MV-4-11 (cell line): ENCODE results near the gene DOK7.

Experiments used
- DNase-seq: peaks from one replicate; lab custom pipeline; 2025; lab: John Stamatoyannopoulos, UW

Gene DOK7

DNA sequence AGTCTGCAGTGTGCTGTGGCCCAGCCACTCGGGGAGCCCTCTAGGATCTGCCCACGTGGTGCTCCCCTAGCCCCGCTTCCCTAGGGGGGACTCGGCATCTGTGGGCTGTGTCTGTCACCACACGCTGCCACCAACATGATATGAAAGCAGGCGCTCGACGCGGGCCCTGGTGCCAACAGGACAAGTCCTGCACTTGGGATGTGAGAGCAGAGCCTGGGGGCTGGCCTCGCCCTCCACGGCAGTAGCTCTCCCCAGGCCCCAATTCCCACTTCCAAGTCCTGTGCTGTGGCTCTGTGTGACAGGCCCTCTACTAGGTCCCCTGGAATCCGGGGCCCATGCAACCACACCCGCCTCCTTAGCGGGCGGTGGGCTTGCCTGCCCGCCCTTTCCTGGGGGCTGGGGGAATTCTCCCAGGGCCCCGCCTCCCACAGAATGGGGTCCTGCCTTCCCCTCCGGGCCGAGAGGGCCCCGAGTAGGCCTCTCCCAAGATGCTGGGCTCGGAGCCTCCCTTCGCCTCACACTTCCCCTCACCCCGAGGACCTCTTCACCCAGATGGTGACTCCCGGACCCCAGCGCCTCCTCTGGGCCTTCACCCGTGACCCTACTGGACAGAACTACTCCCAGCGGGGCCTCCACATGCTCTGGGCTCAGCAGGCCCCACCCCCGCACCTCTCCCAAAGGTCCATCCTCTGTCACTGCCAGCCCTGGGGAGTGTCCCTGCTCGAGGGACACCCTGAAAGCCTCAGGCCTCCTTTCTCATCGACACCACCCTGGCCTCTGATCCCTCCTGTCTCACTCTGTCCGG lies 57.9 kb downstream of the DOK7 start:
- no peak for DNase-seq

DNA sequence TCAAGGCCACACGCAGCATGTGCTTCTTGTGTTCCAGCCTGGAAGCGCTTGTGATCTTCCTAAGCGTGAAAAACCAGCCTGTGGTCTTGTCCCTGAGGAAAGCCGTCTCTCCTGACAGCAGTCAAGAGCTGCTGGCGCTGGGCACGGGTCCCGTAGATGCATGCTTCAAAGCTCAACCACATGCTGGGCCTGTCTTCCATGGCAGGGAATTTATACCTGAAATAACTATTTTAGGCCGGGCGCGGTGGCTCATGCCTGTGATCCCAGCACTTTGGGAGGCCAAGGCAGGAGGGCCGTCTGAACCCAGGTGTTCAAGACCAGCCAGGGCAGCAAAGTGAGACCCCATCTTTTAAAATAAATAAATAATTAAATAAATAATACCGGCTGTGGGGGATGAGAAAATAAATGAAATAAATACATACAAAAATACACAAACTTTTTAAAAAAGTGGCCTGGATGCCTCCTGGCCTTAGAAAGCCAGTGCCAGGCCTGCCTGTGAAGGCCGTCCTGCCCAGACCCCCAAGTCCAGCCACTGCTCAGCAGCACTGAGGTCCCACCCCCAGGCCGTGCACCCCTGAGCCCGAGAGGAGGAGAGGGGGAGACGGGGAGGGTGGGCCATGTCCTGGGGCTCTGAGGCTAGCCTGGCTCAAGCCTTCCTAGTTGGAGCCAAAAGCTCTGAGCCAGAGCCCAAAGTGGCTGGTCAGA lies 58.7 kb downstream of the DOK7 start:
- no peak for DNase-seq

DNA sequence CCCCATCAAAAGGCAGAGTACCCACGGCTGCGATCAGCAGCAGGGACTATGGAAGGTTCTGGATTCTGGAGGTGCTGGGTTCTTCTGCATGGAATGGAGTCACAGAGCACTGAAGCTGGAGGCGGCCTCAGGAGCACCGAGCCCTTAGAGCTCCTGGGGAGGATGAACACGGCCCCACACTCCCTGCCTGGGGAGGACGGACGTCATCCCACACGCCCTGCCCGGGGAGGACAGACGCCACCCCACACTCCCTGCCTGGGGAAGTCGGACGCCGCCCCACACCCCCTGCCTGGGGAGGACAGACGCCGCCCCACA lies 59.2 kb downstream of the DOK7 start:
- DNase-seq, result no peak

DNA sequence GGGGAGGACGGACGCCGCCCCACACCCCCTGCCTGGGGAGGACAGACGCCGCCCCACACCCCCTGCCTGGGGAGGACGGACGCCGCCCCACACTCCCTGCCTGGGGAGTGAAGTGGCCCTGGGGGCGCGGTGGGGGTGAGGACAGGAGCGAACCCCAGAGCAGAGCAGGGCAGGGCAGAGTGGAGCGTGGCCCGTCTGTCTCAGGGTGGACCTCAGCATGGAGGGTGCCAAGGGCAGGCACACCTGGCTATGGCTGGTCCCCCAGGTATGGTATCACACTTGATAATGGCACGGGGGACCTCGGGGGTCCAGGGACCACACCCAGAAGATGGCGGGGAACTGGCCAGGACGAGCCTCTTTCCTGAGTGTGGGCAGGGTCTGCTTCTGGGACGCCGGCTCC lies 59.5 kb downstream of the DOK7 start:
- no peak for DNase-seq

DNA sequence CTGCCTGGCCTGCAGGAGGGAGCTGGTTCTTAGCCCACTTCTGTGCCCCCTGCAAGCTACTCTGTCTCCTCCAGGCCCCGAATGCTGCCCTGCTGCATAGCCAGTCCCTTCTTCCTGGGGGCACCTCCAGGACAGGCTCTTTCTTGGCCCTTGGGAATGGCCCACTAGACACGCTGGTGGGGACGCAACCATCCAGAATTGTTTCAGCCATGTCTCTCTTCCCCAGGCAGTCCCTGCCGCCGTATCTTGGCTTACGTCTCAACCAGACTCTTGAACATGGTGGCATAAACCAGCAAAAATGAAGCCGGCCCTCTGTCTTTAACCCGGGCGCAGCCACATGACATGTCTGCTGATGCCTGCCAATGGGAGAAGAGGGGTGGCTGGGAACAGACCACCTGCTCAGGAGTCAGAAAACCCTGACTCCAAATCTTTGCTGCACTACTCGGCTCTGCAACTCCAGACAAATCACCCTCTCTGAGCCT lies 60.1 kb downstream of the DOK7 start:
- no peak for DNase-seq

DNA sequence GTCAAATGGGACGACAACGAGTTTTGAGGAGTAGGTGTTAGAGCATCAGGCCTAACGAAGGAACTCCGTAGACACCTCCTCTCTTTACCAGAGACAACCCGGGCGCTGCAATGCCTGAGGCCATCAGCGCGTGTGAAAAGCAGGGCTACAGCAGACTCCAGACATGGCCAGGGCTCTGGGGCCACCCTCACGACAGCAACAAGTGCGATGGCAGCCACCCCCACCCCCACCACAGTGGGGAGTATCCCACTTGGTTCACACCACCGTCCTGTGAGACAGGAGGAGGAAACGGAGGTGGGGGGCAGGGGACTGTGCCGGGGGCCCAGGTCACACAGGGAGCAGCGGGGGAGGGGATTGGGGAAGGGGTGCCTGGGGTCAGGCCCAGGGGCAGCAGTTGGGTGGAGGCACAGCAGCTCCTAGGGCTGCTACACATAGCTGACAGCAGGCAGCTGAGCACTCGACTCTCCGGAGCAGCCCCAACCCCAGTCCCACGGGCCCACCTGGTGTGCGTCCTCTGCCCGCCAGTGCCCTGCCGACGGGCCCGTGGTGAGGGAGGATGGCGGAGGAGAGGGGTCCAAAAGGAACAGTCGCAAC lies 60.6 kb downstream of the DOK7 start:
- no peak for DNase-seq

DNA sequence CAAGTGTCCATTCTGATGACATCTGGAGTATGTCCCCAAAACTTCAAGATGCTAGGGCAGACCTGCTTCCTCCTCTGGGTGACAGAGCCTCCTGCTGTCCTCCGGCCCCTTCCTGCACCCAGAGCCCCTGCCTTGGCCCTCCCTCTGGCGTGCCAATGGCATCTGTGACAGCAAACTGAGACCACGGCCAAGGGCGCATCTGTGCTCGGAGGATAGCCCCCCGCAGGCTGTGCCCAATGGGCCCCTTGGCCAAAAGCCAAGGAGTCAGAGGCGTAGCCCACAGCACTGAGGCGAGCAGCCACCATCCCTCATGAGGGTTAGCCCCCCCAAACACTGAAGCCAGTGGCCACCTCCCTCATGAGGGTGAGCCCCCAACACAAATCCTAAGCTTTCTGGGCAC lies 61.2 kb downstream of the DOK7 start:
- DNase-seq, result no peak

DNA sequence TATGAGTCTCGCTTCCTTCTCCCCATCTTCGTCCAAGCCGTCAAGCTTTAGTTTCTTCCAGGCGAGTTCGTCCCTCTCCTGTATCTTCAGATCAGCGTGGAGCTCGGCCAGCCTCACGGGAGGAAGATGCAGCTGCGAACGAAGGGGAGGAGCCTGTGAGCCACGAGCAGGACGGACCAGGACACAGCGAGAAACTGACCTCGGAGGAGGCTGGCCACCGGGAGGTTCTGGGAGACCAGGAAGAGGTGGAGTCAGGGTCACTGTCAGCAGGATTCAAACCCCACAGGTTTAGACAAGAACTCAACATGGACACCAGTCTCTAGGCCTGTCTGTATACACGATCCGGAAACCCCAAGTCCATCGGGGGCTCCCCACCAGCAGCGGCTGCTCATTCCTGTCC lies 61.8 kb downstream of the DOK7 start:
- DNase-seq, result no peak

DNA sequence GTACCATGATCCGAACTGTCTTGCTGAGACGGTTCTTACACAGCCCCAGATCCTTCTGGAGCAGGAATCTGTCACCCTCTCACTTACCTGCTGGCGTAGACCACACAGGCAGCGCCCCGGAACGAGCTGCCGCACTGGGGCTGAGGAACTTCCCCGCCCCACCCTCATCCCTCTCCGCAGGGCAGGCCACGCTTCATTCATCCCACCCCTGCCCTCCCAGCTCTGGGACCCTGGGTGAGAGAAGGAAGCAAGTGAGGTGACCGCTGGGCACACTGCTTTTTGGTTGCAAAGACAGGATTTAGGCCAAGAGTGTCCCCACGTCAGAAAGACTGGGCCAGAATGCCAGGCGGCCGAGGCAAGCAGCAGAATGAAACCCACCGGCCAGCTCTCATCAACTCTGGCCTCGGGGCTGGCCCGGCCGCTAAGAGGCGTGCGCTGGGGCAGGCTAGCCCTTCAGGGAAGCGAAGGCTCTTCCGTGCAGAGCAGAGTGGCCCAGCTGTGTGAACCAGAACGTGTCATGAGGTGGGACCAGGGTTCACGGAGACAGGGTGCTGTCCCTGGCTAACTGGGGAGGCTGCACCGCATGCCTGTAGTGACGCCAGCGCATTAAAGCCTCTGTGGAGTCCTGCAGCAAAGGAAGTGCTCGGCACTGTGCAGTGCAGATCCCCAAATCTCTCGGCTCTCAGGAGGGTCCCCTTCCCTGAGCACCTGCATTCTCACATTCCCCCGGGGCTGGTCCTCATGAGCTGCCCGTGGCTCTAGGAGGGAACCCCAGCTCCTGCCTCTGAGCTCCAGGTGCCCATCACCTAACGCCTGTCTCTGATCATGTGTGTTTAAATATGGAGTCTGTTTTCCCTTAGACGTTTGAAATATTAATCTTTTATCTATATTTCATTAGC lies 62.7 kb downstream of the DOK7 start:
- no peak for DNase-seq

DNA sequence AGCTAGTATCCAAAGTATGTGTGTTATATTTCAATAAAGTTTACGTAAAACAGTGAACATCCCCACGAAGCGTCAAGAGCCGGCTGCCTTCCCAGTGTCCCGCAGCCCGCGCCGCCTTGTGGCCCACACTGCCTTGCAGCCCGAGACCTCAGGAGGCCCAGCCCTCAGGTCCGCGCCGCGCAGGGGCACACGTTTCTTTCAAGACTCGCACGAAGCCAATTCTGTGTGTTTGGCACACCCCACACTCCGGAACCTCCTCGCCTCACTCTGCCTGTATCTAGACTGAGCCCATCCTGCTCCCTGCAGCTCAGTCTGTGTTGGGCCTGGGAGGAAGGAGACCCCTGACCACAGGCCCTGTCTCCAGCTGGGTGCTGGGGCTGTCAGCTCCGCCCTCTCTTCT lies 63.4 kb downstream of the DOK7 start:
- DNase-seq, result no peak

DNA sequence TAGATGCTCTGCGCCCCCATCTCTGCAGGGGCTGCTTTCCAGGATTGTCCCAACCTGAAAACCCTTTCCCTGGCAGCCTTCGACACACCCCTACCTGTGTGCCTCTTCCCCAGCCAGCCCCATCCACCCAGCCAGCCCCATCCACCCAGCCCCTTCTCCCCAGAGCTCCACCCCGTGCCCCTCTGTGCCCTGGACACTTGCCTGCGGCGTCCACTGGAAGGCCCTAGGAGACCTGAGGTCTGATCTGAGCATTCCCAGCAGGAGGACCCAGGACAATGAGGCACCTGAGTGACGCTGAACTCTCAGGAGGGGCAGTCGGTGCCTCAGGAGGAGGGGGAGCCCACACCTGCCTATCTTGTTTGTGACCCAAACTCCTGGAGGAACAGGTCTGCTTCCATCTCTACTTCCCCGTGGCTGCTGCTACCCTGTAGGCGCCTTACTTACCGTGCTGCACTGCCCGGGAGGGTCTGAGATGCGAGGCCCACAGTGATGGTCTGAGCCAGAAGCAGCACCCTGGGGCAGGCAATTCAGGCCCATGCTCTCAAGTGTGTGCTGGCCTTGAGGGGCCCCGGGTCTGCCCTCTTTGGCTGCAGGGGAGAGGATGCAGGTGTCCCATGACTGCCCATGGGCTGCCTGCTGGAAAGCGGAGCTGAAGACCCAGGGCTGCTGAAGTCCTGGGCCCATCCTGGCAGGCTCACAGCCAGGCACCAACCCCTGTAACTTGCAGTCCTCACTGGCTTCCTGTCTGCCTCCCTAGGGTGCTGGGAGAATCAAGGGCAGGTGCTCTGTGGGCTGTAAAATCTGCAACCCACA lies 64.2 kb downstream of the DOK7 start:
- DNase-seq, result no peak

DNA sequence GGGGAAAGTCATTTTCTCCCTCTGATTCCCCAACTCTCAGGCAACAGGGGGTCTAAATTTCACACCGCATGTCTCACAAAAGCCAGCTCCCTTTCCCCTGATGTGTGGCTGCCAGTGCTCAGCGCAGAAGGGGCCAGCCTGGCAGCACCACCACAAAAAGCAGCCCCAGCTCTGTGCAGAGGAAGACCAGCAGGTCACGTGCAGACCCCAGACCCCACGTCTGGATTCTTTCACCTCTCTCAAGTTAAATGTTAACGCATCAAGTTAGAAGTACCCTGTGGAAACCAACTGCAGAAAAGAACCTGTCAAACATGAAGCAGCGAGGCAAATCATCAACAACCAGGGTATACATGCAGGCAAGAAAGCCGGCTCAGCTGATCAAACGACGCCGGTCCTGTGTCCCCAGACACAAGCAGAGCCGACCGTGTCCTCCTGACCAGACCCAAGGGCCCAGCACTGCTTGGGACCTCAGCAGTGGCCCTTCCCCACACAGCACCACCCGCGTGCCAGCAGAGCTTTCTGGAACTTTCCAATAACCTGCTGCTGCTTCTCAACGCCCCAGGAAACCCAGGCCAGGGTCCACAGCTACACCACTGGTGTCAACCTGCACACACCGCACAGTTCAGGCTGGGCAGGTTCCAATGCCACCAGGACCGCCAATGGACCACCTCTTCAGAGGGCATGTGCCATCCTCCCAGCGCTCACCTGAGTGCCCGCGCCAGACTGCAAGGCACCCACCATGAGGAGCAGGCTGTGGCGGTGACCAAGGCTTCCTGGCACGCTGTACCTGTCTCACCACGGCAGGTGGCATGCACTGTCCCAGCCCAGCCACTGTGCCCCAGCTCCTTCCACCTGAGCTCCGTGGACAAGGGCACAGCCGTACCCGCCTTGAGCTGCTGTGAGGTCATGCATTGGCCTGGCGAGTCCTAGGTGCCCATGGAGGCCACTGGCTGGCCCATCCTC lies 65.1 kb downstream of the DOK7 start:
- DNase-seq, result no peak

DNA sequence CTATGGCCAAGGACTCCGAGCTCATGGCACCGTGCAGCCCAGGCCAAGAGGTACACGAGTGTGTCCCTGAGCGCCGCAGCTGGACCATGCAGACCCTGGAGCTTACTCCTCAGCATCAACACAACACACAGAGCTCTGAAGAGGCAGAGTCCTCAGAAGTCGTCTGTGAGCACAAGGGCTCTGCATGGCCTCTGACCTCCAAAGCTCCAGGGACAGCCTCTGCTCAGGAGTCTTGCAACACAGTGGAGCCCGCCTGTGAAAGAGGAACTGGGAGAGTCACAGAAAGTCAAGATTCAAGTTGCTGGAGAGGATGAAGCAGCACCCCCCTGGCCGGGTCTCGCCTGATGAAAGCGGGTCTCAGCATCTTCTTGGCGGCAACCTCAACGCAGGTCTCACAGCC lies 66.3 kb downstream of the DOK7 start:
- DNase-seq, result peak; percentile 95

DNA sequence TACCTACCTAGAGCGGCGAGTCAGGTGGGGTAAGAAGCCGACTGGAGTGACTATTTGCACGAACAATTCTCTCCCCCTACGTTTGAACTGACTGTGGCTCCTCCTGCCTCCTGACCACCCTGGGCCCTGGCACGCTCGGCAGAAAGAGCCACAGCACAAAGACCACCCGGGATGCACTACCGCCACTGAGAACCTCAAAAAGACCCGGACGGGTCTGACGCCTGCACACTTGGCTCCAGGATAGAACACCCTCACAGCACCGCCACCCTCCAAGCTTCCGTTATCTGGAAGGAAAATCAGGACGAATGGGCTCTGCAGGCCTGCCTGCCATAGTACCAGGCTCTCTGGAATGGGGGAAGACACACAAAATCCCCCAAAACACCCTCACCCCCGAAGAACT lies 66.9 kb downstream of the DOK7 start:
- DNase-seq, result no peak

DNA sequence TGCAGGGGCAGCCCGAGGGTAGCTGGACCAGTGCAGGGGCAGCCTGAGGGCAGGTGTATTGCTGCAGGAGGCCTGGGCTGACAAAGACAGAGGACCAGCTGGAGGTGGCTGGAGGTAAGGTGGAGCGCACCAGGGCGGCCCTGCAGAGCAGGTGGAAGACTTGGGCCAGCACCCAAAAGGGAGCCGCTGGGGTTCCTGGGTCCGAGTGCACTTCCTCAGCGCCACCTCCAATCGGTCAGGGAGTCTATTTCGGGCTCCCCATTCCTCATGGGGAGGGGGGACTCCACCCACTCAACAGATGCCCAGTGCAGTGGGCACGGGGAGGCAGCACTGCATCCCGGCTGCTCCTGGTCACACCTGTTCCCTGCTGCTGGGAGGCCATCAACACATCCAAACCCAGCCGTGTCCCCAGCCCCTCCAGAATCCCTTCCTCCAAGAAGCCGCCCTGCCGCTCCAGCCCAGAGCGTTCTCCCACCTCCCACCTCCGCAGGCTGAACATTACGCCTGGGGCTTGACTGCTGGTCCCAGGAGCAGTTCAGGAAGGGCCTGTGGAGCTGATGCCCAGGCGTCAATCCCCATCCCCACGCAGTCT lies 67.7 kb downstream of the DOK7 start:
- peak; percentile 28 for DNase-seq

DNA sequence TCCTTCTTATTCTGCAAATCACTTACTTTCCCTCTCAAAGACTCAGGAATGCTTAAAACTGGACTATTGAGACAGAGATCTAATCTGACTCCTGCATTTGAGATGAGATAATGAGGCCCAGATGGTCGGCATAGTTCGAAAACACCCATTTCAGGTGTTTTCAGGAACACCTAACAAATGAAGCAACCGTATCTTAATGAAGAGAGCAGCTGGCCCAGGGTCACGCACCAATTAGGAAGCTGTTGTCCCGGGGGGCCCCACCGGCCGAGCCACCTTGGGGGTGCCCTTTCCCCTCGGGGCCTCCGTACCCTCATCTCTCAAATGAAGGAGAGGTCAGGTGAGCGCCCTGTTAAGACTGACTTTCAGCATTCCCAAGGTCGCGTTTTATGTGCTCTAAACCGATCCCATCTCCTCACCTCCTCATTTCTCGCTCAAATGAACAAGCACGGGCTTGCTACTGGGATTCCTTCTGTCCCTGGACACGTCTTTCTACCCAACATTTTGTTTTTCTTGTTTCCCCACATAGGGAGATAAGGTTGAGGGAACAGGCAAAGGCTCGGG lies 68.3 kb downstream of the DOK7 start:
- DNase-seq, result no peak

DNA sequence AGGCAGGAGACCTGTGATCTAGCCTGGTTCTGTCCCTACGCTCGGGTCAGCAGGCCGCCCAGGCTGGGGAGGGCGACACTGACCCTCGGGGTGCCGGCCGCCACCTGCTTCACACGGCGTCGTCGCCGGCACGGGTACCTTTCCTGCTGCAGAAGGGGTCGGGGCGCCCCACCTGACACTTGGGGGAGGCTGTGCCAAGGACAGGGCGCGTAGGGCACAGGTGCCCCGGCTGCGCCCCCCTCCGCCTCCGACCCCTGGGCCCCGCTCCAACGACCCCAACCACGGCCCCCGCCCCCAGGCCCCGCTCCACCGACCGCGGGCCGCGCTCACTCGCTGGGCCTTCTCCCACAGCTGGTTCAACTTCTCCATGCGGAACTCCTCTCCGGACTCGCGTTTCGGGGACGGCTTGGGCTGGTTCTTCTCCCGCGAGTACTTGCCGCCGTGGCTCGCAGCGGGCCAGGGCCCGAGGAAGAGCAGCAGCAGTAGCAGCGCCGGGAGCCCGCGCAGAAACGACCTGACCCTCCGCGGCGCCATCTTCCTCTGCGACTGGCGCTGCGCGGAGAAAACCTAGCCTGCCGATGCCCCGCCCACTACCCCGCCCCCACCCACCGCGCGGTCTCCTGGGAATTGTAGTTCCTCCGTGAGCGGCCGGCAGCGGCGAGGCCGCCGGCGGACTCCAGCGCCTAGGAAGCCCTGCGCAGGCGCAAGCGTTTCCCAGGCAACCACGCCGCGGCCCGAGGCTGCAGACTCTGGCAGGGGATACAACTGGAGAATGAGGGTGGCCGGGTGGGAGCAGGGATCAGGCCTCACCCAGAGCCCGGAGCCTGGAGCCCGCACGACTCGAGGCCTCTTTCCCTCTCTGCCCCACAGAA lies 69.0 kb downstream of the DOK7 start, which contains the start of gene LRPAP1:
LRPAP1 (minus strand) TSS at position 544 of the 872 bp plus-strand sequence; CDS start at position 534, 10 bp downstream.
- peak; percentile 84 for DNase-seq

DNA sequence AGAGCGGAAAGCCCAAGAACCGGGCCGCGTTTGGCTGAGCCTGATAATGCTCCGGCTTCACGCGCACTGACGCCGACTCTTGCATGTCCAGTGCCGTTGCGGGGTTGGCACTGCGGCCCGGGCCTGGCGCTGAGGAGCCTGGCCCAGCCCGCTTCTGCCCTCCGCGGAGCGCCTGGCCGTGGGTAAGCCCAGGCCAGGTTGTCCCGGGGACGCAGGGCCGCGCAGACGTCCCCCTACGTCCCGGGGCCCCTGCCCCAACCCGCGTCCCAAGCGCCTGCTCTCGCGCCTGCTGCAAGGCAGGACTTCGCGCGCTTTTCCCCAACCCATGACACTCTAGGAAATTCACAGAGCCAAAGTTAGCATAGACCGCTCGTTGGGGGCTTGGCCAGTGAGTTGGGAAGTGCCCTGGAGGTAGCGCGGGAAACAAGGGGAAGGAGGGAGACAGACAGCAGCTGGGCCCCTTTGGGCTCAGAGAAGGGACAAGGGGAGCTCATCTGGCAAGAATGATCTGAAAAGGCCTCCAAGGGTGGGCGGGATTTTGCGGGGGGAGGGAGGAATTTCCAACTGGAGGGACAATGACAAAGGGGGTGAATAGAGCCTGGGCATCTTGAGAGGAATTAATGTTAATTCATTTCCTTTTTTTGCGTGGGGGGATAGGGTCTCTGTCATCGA lies 69.8 kb downstream of the DOK7 start:
- DNase-seq, result no peak
